Cerebellar cortex (tissue), 1 donor: ENCODE results near the gene ARSI.

ENCODE experiments used
- DNase-seq: peaks from one replicate; pipeline ENCODE4 v3.0.0-alpha.2; 2015; ENCODE audit warnings: low spot score

Gene ARSI

GRCh38 chr5:150302301-150303069, at the start of gene ARSI:
ARSI (minus strand) TSS chr5:150302905; CDS start chr5:150302373, 532 bp downstream.
- DNase-seq: peak; percentile 62

- DNase-seq: peak; percentile 76
Observed at GRCh38 chr5:150350524-150351344, 48.0 kb upstream of the ARSI start.

GRCh38 chr5:150349681-150350275, 47.1 kb upstream of the ARSI start:
- DNase-seq: no peak

- no peak for DNase-seq
Observed at GRCh38 chr5:150347451-150347850, 44.7 kb upstream of the ARSI start.

DNA sequence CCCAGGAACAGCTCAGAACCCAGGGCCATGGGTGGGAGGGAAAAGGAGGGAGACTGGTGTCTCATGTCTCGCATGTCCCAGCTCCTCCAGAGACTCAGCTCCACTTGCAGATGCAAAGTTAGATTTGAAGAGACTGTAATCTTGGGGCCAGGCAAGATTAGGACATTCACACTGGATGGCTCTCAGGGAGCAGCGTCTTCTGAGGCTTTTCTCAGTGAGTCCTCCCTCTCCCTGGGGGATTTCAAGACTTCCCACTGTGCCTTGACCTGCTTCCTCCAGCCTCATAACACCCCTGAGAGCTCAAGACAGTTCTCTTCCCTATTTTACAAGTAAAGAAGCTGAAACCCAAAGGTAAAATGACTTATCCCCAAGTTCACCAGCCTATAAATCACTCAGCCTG, 44.3 kb upstream of the ARSI start:
- no peak for DNase-seq

DNA sequence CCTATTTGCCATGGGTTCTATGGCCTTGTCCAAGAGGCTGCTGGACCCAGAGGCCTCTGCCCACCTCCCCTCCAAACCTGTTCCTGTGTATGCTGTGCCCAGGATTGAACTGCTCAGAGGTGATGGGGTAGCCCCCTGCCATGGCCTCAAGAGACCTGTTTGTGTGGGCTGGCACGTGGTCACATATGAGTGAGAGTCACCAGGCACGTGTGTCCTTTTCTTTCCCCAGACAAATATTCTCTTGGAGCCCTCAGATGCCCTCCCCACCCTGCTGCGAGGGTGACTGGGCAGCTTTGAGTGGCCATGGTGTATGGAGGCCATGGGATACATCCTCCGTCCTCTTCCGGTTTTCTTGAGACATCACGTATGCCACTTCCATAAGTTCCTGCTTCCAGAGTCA, 43.9 kb upstream of the ARSI start:
- no peak for DNase-seq

DNA sequence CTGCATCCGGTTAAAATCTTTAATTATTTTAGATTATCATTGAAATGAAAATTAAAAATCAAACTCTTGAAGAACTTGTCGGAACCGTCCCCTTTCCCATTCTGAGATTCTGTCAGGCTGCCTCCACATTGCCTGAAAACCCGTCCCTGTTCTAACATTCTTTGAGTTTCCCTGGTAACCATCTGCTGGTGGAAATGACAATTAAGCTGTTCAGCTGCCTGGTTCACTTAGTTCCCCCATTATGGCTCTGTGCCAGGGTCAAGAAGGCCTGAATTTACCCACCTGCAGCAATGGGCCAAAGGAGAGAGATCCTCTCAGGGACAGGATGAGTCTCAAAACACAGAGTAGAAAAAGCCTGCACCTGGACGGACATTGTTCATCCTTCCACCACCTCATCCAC, 43.0 kb upstream of the ARSI start:
- DNase-seq: no peak

DNA sequence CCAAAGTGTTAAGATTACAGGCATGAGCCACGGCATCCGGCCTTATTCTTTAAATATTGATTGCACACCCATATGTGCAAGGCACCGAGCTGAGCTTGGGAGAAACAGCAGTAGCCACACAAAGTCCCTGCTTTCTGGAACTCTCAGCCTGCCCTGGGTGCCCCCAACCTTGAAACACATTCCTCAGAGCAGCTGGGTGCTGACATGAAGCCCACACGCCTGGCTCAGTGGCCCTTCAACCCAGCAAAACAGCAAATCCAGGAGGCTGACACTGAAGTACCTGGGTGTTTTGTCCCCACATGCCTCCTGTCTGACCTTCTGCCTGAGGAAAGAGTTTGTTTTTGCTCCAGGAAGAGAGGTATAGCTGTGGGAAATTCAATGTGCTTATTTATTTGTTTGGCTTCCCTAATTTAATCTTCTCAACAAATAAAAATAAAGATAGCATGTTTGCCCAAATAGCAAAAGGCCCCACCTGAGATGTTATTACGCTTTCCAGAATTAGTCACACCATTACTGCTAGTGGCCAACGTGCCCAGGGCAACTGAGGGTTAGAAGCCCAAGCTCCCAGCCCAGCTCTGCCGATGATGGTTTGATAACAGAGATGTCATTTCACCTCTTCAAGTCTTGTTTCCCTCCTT, 41.4 kb upstream of the ARSI start:
- DNase-seq: no peak

DNA sequence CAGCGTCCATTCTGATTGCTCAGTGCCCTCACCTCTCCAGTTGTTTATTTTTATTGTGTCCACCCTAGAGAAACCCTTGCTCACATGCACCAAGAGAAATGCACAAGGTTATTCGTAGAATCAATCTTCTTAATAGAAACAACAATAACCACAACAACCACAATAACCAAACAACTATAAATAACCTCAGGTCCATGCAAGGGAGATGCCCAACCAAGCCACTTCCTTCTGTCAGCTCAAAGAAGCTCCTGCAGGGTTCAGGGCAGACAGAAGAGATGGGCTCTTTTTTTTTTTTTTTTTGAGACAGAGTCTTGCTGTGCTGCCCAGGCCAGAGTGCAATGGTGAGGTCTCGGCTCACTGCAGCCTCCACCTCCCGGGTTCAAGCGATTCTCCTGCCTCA, 39.9 kb upstream of the ARSI start:
- DNase-seq: no peak

DNA sequence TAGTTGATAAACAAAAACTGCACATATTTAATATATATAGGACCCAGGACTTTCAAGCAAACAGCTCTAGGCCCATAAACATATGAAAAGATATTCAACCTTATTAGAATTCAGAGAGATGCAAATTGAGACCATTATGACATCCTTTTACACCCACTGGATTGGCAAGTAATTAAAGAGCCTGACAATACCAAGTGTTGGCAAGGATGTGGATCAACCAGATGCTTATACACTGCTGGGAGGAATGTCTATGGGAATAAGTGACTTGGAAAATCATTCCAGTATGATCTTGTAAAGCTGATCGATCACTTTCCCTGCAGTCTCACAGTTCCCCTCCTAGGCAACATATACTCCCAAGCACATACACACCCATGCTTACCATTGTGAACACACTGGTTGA, 39.3 kb upstream of the ARSI start:
- no peak for DNase-seq

DNA sequence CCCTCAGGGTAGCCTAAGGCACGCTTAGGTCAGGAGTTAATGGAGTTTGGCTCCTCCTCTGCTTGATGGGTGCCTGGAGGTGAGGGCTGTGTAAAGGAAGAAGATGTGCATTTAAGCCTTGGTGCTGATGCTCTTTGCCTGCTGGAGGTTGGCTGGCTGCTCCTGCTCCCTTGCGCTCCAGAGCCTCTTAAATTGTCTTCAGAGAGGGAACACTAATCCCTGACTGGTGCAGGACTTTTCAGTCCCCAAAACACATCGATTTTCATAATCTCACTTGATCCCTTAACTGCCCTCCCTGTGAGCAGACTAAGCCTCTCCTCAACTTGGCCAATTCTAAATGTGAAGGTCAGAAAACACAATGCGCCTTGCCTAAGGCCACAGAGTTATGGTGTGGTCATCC, 38.6 kb upstream of the ARSI start:
- DNase-seq: no peak

DNA sequence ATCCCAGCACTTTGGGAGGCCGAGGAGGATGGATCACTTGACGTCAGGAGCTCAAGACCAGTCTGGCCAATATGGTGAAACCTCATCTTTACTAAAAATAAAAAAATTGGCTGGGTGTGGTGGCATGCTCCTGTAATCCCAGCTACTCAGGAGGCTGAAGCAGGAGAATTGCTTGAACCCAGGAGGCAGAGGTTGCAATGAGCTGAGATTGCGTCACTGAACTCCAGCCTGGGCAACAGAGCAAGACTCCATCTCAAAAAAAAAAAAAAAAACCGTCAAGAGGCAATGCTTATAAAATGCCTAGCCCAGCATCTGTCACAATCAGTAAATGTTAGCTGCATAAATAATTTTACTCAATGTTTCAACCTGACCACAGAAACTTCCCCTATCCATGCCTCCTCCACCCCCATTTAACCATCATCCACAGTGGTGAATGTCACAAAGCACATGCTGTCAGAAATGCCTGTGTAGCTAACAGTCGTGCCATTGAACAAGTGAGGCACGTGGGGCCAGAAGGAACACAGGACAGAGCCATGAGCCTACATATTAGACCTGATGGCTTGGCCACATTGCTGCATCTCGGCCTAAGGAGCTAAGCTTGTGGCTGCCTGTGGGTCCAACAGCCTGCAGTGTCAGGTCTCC, 38.0 kb upstream of the ARSI start:
- DNase-seq: no peak

DNA sequence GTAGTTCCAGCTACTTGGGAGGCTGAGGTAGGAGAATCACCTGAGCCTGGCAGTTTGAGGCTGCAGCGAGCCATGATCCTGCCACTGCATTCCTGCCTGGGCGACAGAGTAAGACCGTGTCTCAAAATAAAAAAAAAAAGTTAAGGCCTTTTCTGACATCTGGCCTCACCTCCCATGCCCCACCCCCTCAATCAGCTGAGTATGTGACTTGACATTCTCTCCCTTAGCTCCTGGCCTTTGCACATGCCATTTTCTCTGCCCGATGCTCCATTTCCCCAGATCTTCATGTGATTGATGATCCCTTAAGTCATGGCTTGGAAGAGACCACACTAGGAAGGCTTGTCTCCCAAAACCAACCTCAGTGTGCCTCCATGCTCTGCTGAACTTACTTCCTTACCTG, 37.1 kb upstream of the ARSI start:
- no peak for DNase-seq

GRCh38 chr5:150339165-150339564, 36.5 kb upstream of the ARSI start:
- no peak for DNase-seq

DNA sequence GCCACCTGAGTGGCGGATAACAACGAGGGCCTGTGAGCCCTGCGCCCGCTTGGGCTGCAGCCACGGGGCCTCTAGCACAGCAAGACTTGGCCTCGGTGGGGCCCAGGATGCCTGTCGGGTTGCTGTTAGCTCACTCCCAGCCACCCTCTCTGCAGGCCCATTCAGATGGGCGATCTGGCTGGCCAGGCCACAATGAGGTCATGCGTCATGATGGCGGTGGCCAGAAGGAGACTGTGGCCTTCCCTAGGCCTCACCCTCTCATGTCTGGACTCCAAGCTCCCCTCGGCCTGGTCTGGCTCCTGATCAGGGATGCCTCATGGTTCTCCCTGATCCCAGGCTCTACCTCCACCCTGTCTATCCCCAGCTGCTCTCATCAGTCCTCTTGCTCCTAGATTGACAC, 35.8 kb upstream of the ARSI start:
- no peak for DNase-seq

GRCh38 chr5:150335778-150336177, 33.1 kb upstream of the ARSI start:
- DNase-seq: no peak

- DNase-seq: no peak
Observed at GRCh38 chr5:150333400-150333799, 30.7 kb upstream of the ARSI start.

- no peak for DNase-seq
Observed at GRCh38 chr5:150329881-150330876, 27.5 kb upstream of the ARSI start.

DNA sequence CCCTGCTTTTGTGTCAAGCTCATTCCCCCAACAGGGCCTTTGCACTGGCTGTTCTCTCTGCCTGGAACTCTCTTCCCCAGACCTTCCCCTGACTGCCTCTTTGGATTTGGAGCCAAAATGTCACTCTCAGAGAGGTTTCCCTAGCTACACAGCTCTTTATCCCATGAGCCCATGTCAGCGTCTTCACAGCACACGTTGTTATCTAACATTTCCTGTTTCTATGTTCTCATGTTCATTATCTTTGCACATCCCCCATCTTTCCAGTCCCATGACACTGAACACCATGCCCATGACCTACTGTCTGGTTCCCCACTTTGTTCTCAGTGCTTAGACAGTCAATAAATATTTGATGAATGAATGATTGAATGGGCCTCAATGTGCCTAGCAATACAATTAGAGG, 26.3 kb upstream of the ARSI start:
- DNase-seq: no peak

DNA sequence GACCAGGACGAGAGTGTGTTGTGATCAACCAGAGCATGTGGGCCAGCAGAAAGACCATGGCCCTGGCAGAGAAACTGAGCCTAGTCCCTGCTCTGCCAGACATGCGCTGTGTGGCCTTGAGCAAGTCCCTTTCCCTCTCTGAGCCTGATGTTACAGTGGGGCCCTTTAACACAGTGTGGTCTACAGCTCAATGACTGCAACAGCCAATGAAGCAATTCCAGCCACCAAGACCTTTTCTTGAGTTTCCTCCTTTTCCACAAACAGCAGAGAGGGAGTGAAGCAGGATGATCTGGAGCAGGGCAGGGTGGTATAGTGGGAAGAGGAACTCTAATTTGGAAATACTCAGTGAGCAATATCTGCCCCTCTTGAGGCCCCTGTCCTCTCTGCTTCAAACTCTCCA, 25.8 kb upstream of the ARSI start:
- DNase-seq: no peak

GRCh38 chr5:150327139-150327538, 24.4 kb upstream of the ARSI start:
- DNase-seq: no peak
